ENCODE measurements around the gene MYO1G.
A peak's percentile ranks its signal among the peaks of the same experiment; 100 is the strongest.

The MYO1G gene

DNA sequence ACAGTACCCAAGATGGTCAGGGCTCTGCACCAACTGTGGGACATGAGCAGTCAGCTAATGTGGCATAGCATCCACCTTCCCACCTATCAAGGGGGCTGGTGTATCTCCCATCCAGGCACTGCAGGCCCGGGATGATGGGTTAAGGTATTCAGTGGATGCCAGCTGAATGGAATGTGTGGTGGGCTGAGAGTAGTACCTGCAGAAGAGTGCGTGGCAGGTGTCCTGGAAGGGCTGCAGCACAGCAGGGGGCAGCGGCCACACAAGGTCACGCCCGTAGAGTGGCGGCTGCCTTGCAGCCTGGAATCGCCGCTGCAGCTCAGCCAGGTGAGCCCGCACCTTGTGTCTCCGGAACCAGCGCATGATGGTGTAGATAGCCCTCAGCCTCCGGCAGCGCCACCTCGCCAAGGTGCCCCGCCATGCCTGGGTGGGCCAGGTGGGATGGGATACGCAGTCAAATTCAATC lies 13.3 kb downstream of the MYO1G start:
- Histone ChIP-seq H2AFZ (ENCODE audit: low read length) (no peak overlapping the region), H3K4me3 (ENCODE audit: low read length, poor library complexity, severe bottlenecking) (no peak overlapping the region), H3K9me3 (ENCODE audit: insufficient read depth, low read depth, low read length) (no peaks in the 10 kb centered on the region), H3K4me1 (ENCODE audit: insufficient read depth, low read length, poor library complexity, severe bottlenecking) (peaks cover 4% of the 10 kb centered on the region), H4K20me1 (ENCODE audit: insufficient read depth, low read length, poor library complexity, severe bottlenecking) (peaks cover 60% of the 10 kb centered on the region), H3K27me3 (ENCODE audit: insufficient read depth, low read length, poor library complexity, severe bottlenecking) (no peaks in the 10 kb centered on the region), H3F3A (ENCODE audit: low read depth) (0 out of 2 replicates have a peak, but pooled peaks cover 1% of the 10 kb centered on the region), H3K79me2 (ENCODE audit: insufficient read depth, low read length) (peaks cover 12% of the 10 kb centered on the region; the same call in 1 of the 2 replicates), H3K9me2 (replicated peaks; ENCODE audit: low read depth, low read length) (no peaks in the 10 kb centered on the region), H3K36me3 (ENCODE audit: insufficient read depth, low read length) (peaks cover 59% of the 10 kb centered on the region; the same call in 1 of the 2 replicates), H3K9ac (ENCODE audit: low read depth, low read length, poor library complexity, severe bottlenecking) (no peak overlapping the region), H3K4me2 (ENCODE audit: low read depth, low read length, poor library complexity, severe bottlenecking) (no peak overlapping the region)
- TF ChIP-seq EZH2phosphoT487 (IDR thresholded peaks at IDR 0.05; ENCODE audit: borderline replicate concordance) = no peak
- TF ChIP-seq, protein P1, sequence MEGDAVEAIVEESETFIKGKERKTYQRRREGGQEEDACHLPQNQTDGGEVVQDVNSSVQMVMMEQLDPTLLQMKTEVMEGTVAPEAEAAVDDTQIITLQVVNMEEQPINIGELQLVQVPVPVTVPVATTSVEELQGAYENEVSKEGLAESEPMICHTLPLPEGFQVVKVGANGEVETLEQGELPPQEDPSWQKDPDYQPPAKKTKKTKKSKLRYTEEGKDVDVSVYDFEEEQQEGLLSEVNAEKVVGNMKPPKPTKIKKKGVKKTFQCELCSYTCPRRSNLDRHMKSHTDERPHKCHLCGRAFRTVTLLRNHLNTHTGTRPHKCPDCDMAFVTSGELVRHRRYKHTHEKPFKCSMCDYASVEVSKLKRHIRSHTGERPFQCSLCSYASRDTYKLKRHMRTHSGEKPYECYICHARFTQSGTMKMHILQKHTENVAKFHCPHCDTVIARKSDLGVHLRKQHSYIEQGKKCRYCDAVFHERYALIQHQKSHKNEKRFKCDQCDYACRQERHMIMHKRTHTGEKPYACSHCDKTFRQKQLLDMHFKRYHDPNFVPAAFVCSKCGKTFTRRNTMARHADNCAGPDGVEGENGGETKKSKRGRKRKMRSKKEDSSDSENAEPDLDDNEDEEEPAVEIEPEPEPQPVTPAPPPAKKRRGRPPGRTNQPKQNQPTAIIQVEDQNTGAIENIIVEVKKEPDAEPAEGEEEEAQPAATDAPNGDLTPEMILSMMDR (conservative IDR thresholded peaks at IDR 0.05; ENCODE audit: low read length) = no peak

DNA sequence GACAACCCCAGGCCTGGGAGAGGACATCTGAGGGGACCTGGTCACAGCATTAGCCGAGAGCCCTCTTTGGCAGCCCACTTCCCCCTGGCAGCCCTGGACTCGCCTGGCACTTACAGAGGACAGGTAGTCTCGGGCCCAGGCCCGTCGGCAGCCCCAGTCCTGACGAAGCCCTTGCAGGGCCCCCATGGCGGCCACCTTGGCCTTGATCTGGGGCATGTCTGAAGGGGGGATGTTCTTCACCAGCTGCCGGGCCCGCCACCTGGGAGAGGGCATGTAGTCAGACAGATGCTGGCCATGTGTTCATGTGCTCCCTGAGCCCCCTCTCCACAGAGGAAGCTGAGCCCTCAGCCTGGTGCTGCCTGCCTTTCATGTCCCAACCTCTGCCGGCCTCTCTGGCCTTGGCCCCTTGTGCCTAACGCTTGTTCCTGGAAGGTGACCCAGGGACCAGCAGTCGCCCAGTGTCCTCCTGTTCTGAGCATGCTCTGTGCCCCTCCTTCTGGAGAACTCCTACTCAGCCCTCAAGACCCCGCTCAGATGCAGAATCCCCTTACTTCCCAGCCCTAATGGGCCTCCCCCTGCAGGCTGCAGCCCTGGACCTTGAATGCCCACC lies 13.9 kb downstream of the MYO1G start:
- no peaks in the 10 kb centered on the region for H3K9me3 ChIP-seq (ENCODE audit: insufficient read depth, low read depth, low read length)
- H3K9ac ChIP-seq (ENCODE audit: low read depth, low read length, poor library complexity, severe bottlenecking) = no peak overlapping the region
- TF ChIP-seq EZH2phosphoT487 (IDR thresholded peaks at IDR 0.05; ENCODE audit: borderline replicate concordance) = no peak
- TF ChIP-seq, protein P1 (conservative IDR thresholded peaks at IDR 0.05; ENCODE audit: low read length) = no peak
- H4K20me1 ChIP-seq (ENCODE audit: insufficient read depth, low read length, poor library complexity, severe bottlenecking) = peaks cover 55% of the 10 kb centered on the region
- H3K9me2 ChIP-seq (replicated peaks; ENCODE audit: low read depth, low read length) = no peaks in the 10 kb centered on the region
- no peak overlapping the region for H3K4me2 ChIP-seq (ENCODE audit: low read depth, low read length, poor library complexity, severe bottlenecking)
- H3K36me3 ChIP-seq (ENCODE audit: insufficient read depth, low read length) = peaks cover 54% of the 10 kb centered on the region; the same call in 1 of the 2 replicates
- no peak overlapping the region for H2AFZ ChIP-seq (ENCODE audit: low read length)
- peaks cover 7% of the 10 kb centered on the region; the same call in 1 of the 2 replicates for H3K79me2 ChIP-seq (ENCODE audit: insufficient read depth, low read length)
- peaks cover under 1% of the 10 kb centered on the region for H3K4me1 ChIP-seq (ENCODE audit: insufficient read depth, low read length, poor library complexity, severe bottlenecking)
- 0 out of 2 replicates have a peak, but pooled peaks cover 5% of the 10 kb centered on the region for H3F3A ChIP-seq (ENCODE audit: low read depth)
- H3K4me3 ChIP-seq (ENCODE audit: low read length, poor library complexity, severe bottlenecking) = no peak overlapping the region
- no peaks in the 10 kb centered on the region for H3K27me3 ChIP-seq (ENCODE audit: insufficient read depth, low read length, poor library complexity, severe bottlenecking)

DNA sequence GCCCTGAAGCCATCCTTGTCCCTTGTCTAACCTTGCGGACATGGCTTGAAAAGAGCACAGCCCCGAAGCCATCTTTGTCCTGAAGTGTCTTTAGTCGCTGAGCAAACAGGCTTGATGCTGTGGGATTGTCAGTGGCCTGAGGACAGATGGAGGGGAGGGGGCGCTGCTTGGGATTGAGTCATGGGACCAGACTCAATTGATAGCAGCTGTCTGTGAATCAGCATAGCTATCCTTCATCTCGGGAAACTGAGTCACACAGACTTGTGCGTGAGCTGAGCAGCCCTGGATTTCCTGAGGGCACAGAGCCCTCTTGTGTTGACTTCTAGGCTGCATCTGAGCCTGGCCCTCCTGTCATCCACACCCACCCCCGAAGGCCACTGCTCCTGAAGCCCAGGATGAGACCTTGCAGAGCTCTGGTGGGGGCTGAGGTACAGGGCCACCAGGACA lies 14.4 kb downstream of the MYO1G start:
- peaks cover 4% of the 10 kb centered on the region; the same call in 1 of the 2 replicates for H3K79me2 ChIP-seq (ENCODE audit: insufficient read depth, low read length)
- peaks cover 50% of the 10 kb centered on the region for H4K20me1 ChIP-seq (ENCODE audit: insufficient read depth, low read length, poor library complexity, severe bottlenecking)
- no peak overlapping the region for H3K4me3 ChIP-seq (ENCODE audit: low read length, poor library complexity, severe bottlenecking)
- no peaks in the 10 kb centered on the region for H3K9me3 ChIP-seq (ENCODE audit: insufficient read depth, low read depth, low read length)
- no peaks in the 10 kb centered on the region for H3K9me2 ChIP-seq (replicated peaks; ENCODE audit: low read depth, low read length)
- H3K9ac ChIP-seq (ENCODE audit: low read depth, low read length, poor library complexity, severe bottlenecking) = no peak overlapping the region
- no peaks in the 10 kb centered on the region for H3K4me1 ChIP-seq (ENCODE audit: insufficient read depth, low read length, poor library complexity, severe bottlenecking)
- TF ChIP-seq, protein P1 (conservative IDR thresholded peaks at IDR 0.05; ENCODE audit: low read length) = peak; percentile 37
- TF ChIP-seq EZH2phosphoT487 (IDR thresholded peaks at IDR 0.05; ENCODE audit: borderline replicate concordance) = no peak
- no peaks in the 10 kb centered on the region for H3K27me3 ChIP-seq (ENCODE audit: insufficient read depth, low read length, poor library complexity, severe bottlenecking)
- no peak overlapping the region for H3K4me2 ChIP-seq (ENCODE audit: low read depth, low read length, poor library complexity, severe bottlenecking)
- H2AFZ ChIP-seq (ENCODE audit: low read length) = no peak overlapping the region
- 0 out of 2 replicates have a peak, but pooled peaks cover 8% of the 10 kb centered on the region for H3F3A ChIP-seq (ENCODE audit: low read depth)
- peaks cover 49% of the 10 kb centered on the region; the same call in 1 of the 2 replicates for H3K36me3 ChIP-seq (ENCODE audit: insufficient read depth, low read length)

All from Loucy (cell line).